ENCODE results near the gene BNC2.
"Not testable (repeated sequence)": the region's sequence is repeated elsewhere in the genome, so short reads cannot be mapped to it uniquely, and the experiment has no call there.

Gene BNC2

DNA sequence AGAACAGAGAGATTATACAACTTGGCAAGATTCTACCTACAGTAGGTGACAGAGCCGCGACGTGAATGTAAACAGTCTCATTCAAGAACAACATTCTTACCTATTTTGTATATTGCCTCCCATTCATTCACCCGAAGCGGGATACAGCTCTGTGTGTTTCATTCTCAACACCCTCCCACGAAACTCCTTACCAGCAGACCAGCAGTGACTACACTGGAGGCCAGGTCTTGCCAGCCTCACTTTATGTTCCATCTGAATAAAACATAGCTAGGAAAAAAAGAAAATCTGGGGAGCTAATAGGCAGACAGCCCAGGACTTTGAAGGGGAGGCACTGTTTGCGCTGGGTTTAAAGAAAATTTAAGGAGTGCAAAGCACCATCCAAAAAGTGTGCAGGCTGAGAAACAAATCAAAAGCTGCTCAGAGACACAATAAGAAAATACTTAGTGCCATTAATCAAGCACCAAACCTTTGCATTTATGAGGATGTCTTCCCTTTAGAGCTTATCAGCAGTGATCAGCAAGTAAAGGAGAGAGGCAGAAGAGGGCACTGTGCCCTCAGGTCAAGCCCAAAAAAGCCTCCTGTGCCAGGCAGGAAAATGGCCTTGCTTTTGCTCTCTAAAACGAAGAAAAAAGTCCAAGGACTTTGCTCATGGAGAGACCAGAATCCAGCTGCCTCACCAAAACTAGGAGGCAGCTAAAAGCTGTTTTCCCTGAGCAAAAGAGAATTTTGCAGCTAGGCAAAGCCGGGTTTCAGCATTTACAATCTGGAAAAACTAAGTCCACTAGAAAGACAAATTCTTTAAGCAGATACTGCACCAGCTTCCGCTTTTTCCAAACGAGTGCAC is 295.1 kb downstream of the BNC2 start:
- no peak for DNase-seq

DNA sequence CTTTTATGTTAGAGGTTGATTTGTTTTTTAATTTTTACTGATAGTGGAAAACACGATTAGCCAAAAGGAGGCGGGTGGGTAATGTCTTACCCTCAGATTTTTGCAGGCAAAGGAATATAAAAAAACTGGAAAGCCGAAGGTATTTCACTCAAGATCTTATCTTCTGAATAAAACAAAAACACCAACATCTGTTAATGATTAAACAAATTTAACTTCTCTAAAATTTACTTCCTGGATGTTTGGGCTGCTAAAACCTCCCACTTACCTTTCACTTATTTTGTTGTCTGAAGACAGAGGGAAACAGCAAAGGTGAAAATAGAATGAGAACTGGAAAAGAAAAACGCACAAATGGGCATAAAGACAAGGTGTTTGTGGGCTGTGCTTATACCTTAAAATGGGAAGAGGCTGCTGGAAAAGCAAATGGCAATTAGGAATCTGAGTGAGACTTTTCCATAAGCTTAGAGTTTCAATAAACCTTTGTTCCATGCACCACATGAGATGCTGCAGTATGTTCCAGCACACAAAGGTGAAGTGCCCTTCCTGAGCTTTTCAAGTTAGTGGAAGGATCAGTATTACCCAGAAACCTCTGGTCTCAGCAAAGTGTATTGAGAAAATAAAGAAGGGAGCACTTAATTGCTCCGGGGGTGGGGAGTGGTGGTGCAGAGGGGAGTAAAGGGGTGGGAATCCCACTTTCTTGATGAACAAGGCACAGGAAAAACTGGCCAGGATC is 298.3 kb downstream of the BNC2 start:
- no peak for DNase-seq

DNA sequence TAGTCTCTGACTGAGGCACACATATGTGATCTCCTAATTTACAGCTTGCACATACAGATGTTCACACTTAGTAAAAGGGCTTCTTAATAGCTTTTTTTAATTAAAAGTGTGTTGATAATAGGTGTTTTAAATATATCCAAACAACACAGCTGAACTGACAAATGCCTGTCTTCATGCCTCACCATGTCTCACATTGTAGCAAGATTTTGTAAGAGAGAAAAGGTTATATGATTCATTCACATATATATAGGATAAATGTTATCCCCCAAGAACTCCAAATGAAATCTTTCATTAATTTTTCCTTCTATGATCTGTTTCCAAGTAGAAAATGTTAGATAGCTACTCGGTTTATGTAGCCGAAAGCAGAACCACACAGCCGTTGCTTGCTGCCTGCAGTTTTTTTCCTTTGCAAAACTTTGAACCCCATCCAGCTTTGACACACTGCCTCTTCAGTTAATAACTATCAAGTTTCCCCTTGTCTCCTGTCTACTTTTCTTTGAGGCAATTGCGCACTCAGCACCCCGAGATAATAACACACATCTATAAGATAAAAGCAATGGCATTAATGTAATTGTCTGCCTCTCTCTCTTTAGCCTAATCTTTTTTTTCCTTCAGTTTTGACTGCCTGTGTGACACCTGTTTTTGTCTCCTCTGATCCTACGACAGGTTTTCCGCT is 299.2 kb downstream of the BNC2 start:
- DNase-seq: no peak

DNA sequence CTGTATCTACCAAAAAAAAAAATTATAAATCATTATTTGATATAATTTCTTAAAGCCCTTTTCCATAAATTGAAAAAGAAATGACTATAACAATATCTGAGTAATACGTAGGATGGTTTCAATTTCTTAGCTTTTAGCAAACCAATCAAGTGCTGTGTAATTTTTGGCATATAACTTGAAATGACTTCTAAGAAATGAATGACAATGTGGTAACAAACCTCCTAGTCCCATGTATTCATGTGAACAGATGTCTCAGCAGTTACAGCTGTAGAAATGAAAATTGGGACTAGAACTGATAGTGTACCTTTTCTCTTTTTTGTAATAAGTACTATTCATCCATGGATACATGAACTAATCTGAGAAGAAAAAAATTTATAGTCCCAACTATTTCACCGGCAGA is 307.0 kb downstream of the BNC2 start:
- no peak for DNase-seq

DNA sequence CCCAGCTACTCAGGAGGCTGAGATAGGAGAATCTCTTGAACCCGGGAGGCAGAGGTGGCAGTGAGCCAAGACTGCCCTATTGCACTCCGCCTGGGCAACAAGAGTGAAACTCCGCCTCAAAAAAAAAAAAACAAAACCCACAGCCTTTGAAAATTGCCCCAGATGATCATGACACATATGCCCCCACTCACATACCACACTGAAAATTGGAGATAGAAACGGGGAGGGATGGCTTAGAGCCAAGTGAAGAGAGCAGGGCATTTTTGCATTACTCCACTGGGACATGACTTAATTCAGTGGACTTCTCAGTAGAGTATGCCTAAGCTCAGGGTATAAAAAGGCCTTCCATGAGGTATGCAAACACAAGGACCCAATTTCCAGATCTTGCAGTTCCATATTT is 309.3 kb downstream of the BNC2 start:
- DNase-seq: no peak

DNA sequence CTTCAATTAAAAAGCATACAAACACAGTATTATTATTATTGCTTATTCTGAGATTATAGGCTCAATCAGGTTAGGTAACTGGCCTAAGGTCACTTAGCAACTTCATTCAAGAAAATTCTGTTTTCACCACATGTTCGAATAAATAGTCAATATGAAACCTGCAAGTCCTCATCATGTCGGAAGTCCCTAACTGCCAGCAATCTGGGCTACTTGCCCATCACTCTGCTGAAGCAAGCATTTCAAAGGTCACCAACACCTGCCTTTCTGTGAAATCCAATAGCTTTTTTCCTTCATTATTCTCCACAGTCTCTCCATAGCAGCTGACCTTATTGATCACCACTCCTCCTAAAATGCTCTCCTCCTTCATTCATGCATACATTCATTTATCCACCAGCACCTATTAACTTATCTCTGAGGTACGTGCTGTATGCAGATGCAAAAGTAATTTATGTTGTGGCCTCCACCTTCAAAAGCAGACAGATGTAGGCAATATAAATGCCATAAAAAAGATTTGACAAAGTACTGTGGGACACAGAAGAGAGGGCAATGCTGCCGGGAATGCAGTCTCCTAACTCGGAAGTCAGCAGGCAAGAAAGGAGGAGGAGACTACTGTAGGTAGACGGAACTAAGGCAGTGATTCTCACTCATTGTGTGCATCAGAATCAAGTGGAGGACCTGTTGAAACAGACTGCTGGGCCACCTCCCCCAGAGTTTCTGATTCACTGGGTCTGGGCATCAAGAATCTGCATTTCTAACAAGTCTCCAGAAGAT is 310.9 kb downstream of the BNC2 start:
- no peak for DNase-seq

DNA sequence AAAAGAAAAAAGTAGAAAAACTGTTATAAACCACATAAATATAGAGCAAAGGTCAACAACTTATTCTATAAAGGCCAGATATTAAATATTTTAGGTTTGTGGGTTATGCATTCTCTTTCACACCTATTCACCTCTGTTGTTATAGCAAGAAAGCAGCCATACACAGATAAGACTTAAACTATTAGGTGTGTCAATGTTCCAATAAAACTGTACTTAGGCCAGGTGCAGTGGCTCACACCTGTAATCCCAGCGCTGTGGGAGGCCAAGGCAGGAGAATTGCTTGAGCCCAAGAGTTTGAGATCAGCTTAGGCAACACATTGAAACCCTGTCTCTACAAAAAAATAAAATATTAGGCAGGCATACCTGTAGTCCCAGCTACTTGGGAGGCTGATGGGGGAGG is 314.7 kb downstream of the BNC2 start:
- no peak for DNase-seq

DNA sequence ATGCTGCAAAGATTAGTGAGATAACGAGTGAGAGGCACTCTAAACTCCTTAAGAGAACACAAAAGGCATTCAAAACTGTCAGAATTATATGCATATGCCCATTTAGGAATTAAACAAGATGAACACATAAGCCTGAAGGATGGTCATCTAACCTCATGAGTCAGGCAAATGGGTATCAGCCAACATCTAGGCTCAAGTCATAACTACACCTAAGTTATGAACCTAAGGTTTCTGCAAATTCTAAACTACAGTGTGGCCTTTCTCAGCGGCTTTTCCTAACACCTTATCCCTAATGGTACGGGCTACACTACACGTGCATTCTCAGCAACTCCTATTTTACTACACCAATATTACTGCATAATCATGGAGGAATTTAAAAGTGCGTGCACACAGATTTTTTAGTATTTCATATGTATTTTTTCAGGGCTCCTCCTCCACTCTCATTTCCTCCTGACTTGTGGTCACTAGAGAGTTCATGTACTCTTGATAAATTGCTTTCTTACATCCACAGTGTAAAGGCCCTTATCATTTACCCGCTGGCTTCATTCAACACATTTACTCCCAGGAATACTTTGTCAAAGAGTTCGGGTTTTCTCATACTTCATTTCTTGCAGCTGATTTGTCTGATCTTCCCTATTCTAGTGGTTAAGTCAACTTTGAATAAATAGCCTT is 316.5 kb downstream of the BNC2 start:
- no peak for DNase-seq

DNA sequence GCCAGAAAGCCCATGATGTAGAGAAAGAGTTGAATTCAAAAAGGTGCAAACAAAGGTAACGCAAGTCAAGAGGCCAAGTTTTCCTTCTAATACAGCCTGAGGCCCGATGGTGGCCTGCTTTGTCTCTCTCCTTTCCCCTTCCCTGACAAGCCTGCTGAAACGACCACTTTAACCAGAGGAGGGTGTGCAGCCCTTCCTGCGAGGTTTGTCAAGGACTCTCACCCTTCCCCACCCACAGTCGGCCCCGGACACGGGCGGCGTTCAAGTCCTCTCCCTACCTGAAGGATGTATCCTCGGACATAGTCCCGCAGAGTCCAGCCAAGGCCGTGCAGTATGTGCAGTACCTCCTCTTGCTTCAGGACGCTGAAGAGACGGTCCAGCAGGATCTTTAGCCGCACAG is 318.2 kb downstream of the BNC2 start:
- no peak for DNase-seq

DNA sequence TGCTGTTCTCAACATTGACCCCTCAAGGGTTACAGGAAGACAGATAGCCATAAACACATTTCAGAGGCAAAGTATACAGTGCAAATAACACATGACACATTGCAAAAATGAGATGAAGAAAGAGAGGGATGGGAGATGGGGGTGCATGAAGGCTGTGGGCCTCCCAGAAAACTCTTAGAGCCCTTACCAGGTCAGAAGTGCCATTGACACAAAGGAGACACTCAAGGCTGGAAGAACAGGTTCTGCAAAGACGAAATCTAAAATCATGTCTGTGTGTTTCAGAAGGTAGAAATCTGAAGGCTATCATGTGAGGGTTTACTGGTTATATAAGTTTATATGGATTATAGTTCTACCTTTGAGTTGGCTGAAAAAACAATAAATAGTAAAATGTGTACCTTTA is 318.8 kb downstream of the BNC2 start:
- DNase-seq: no peak

DNA sequence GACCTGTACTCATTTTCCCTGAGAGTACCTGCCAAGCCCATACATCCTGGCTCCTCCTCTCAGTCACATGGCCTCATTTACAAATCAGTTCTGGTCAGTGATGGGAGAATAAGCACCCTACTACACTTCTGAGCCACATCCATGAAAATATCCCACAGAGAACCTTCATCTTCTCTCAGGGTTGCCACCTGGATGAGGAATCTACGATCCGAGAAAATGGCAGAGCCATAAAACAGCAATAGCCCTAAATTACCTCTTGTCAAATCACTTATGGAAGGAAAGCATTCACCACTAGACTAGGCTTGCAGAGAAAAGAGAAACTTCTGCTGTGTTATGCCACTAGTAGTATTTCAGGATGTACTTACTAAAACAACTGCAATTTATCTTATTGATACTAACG is 324.8 kb downstream of the BNC2 start:
- no peak for DNase-seq

DNA sequence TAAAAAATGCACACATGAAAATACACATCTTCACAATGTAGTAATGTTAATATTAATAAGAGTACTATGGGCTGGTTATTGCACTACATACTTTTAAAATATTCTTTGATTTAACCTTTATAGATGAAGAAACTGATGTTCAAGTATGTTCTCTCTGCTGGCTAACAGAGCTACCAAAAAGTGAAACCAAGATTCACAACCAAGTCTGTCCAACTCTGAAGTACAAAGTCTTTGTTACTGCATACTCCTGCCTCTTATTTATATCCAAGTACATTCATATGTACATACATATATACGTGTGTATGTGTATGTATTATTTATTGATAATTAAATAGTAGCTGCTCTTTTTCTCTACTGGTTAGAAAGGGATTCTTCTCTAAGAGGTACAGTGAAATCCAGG is 325.6 kb downstream of the BNC2 start:
- no peak for DNase-seq

DNA sequence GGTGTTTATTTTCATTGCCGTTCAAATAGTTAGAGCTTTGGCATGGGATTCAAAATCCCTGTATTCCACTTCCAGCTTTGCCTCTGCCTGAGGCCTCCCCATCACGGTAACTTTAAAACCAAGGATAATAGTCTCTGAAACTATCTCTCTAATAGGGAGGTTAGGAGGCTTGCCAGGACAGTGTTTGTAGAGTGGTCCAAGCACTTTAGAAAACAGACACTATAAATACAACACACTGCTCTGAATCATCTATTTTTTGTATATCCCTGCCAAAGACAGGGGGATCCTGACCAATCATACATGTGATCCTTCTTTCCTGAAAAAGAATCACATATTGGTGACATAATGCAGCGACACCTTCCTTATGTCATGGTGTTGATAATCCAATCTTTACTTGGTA is 326.8 kb downstream of the BNC2 start:
- DNase-seq: no peak

DNA sequence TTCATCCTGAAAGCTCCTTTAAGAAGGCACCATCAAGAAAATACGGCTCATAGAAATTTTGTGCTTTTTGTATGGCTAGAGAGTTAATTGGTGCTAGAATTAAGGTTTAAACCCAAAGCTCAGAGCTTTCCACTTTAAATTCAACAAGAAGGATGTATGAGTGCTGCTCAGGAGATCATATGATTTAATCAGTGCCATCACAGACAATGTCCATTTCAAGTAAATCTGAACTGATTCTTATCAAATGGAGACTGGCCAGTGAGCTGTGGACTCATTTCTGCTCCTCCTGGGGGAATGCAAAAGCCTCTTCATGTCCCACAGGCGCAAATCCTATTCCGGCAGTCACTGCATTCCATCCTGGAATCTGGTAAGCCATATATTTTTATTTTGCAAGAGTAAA is 327.2 kb downstream of the BNC2 start:
- DNase-seq: no peak

DNA sequence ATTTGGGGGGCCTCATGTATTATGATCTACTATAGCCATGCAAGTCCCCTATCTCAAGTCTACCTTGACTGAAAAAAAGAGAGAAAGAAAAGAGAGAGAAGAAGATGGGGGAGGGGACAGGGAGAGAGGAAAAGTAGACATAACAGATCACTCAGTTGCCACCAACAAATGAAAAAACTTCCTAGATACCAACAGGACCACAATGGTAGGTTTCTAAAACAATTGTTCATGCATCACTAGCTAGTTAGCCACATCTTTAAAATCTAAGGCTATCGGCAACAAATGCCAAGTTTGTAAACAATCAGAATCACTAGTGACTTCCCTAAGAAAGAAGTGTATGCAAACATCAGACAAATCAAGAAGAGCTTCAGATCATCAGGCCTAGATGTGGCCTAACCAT is 328.2 kb downstream of the BNC2 start:
- no peak for DNase-seq

DNA sequence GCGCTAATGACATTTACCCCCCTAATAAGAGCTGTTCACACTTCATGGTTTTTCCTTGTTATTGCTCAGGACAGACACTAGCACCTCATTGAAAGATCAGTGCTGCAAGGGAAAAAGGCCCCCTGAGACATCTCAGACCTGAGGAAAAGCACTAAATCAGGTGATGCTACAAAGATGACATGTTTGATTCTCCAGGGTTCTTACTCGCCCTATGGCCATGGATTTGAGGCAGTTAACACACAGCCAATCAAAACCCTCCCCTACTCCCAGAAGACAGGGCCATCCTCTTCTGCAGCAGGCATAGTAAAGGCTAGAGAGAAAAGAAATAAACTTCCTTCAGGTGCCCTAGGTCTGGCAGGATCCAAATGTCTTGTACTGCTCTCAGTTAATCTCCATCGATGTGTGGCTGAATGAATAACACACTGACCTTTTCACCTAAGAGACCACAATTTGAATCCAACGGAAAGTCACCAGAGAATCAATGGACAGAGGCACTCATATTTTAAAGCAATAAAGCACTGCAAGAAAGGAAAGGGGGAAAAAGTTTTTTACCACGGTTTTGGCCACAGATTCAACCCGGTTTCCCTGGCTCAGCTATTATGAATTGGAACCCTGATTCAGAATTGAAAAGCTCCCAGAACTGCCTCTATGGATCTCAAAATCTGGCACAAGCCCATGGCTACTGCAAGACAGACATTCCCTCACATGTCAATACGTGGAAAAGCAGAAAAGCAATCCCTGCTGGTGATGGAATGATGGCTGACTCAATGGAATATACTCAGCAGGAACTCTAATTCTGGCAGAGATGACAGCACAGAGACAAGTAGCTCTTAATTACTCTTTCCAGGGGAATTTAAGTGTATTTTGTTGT is 329.5 kb downstream of the BNC2 start:
- no peak for DNase-seq

DNA sequence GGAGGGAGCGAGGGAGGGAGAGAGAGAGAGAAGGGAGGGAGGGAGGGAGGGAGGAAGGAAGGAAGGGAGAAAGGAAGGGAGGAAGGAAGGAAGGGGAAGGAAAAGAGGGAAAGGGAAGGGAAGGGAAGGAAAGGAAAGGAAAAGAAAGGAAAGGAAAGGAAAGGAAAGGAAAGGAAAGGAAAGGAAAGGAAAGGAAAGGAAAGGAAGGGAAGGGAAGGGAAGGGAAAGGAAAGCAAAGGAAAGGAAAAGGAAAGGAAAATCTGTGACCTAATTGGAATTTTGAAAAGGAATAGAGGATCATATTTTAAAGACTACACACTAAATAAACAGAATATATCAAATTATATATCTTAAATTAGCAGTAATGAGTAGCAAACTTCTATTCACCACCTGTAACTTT is 330.8 kb downstream of the BNC2 start:
- DNase-seq: not testable (repeated sequence)

DNA sequence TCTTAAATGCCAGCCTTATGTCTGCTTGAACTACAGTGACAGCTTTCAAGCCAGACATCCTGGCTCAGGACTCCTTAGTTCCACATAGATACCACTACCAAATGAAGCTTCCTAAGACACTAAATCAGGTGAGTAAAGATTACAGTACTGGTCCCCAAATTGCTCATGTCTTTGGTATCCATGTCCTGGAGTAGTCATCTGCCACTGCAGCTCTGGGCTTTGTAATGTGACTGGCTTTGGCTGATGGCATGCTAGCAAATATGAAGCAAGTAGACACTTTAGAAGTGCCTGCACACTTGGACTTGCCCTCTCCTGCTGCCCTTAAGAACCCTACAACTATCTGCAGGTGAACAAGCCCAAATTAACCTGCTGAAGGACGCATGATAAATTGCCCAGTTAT is 334.9 kb downstream of the BNC2 start:
- DNase-seq: no peak

DNA sequence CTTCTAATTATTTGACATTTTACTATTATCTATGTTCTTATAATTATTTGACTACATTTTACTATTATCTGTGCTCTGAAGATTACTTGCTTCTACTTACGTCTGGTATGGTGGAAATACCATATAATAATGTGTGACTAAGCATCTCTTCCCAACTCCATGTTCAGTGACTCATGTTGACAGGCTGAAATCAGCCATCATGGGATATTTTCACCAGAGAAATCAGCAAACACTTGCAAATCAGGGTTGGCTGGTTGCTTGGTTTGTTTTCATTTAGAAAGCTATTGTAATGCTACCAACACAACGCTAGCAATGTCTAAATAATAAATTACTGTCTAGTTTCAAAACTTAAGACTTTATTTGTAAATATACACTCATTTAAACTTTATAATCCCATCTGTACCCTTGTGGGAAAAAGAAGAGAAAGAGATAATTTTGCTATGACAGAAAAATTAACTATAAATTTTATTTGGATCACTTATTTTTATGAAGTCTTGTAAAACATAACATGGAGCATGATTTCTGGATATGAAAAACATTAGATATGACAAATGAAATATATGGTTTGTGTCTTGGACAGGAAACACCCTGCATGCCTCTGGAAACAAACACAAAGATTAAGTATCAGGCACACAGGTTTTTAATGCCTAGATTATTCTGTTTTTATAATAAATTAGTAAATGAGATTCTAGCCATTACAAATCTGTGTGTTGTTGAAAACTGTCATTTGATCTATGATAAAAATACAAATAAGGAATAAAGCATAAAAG is 337.6 kb downstream of the BNC2 start:
- no peak for DNase-seq

DNA sequence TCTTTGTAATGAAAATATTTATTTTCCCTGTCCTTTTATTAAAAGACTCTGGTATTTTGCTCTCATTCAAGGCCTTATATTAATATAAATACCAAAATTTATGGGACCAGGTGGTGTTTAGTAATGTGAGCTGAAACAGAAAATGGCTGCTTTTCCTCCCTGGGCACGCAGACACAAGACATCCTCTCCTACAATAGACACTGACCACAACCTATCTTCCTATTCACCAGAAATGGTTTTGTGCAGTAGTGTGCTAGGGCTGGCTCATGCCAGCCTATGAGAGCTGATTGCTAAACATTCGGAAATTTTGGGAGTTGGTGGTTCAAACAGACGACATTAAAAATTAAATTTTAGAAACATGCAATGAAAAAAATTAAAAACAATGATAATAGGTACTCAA is 338.2 kb downstream of the BNC2 start:
- no peak for DNase-seq

Data from amniotic stem cell (primary cell).